WTC11 (cell line): ENCODE data around the gene ANGEL1. TPM values are rescaled to one million over a fixed set of nuclear protein-coding genes. Genes with fewer than 3 reads are reported as not detected.

ENCODE experiments used
- ATAC-seq: fragments of 200-7000 bp; cut with Tn5 transposase; 2 replicates; pipeline ENCODE4 v1.10.0; 2021; ENCODE audit warnings: mild to moderate bottlenecking, moderate library complexity
- CTCF ChIA-PET: fragments of 300-600 bp; sonication (Branson Sonifier 250); formaldehyde crosslinking; loops from one replicate; lab custom pipeline; 2021; ENCODE audit warnings: antibody characterized with exemption; lab: Charles Lee
- POLR2A ChIA-PET: fragments of 350-600 bp; sonication (Branson Sonifier 250); formaldehyde crosslinking; loops from one replicate; lab custom pipeline; 2021; ENCODE audit warnings: antibody characterized with exemption; lab: Charles Lee
- DNase-seq: peaks from one replicate; pipeline ENCODE4 v3.0.0; 2021; ENCODE audit warnings: low spot score
- H3K27ac Mint-ChIP-seq: 2 replicates; pipeline ENCODE4 v1.8.0; 2021; ENCODE audit warnings: mixed read lengths
- H3K27me3 Mint-ChIP-seq: 2 replicates; pipeline ENCODE4 v1.8.0; 2021; ENCODE audit warnings: low read depth, mild to moderate bottlenecking, moderate library complexity, mixed read lengths
- H3K36me3 Mint-ChIP-seq: 2 replicates; pipeline ENCODE4 v1.8.0; 2021; ENCODE audit warnings: mixed read lengths
- H3K4me1 Mint-ChIP-seq: 2 replicates; pipeline ENCODE4 v1.8.0; 2022; ENCODE audit warnings: mixed read lengths
- H3K4me3 Mint-ChIP-seq: 2 replicates; pipeline ENCODE4 v1.8.0; 2021; ENCODE audit warnings: mild to moderate bottlenecking, moderate library complexity, mixed read lengths
- H3K9me3 Mint-ChIP-seq: 2 replicates; pipeline ENCODE4 v1.8.0; 2021; ENCODE audit warnings: mixed read lengths
- ATF3 ChIP-seq: sonication (generic); formaldehyde crosslinking; conservative IDR thresholded peaks from 2 replicates; pipeline ENCODE4 v1.8.1; 2022; ENCODE audit warnings: mild to moderate bottlenecking, missing genetic modification reagents
- CBFB ChIP-seq: sonication (generic); formaldehyde crosslinking; IDR thresholded peaks from 2 replicates; pipeline ENCODE4 v1.8.1; 2022; ENCODE audit warnings: mild to moderate bottlenecking, low read depth, missing genetic modification reagents
- CREM ChIP-seq: sonication (generic); formaldehyde crosslinking; IDR thresholded peaks from 2 replicates; pipeline ENCODE4 v1.8.1; 2022; ENCODE audit warnings: mild to moderate bottlenecking, missing genetic modification reagents, moderate library complexity
- EMX1 ChIP-seq: fragments of 250-450 bp; sonication (Bioruptor Pico); IDR thresholded peaks from 2 replicates; pipeline ENCODE4 v1.8.0; 2021; ENCODE audit warnings: mild to moderate bottlenecking
- GTF2I ChIP-seq: fragments of 250-450 bp; sonication (Bioruptor Pico); conservative IDR thresholded peaks from 2 replicates; pipeline ENCODE4 v1.4.0; 2021; ENCODE audit warnings: mild to moderate bottlenecking
- IRF1 ChIP-seq: sonication (generic); formaldehyde crosslinking; IDR thresholded peaks from 2 replicates; pipeline ENCODE4 v1.8.0; 2023; ENCODE audit warnings: missing genetic modification reagents
- NFYB ChIP-seq: sonication (generic); formaldehyde crosslinking; conservative IDR thresholded peaks from 2 replicates; pipeline ENCODE4 v1.8.0; 2022; ENCODE audit warnings: low read depth, missing genetic modification reagents
- TP53 ChIP-seq: sonication (generic); formaldehyde crosslinking; IDR thresholded peaks from 2 replicates; pipeline ENCODE4 v1.8.1; 2023; ENCODE audit warnings: mild to moderate bottlenecking, missing genetic modification reagents
- ZNF219 ChIP-seq: sonication (generic); formaldehyde crosslinking; IDR thresholded peaks from 2 replicates; pipeline ENCODE4 v1.8.0; 2023; ENCODE audit warnings: missing genetic modification reagents, mild to moderate bottlenecking, borderline replicate concordance
- ZNF232 ChIP-seq: sonication (generic); formaldehyde crosslinking; IDR thresholded peaks from 2 replicates; pipeline ENCODE4 v1.8.0; 2022; ENCODE audit warnings: mild to moderate bottlenecking, missing genetic modification reagents
- ZNF263 ChIP-seq: sonication (generic); formaldehyde crosslinking; IDR thresholded peaks from 2 replicates; pipeline ENCODE4 v1.8.1; 2022; ENCODE audit warnings: low read depth, mild to moderate bottlenecking, moderate library complexity, missing genetic modification reagents
- ZNF396 ChIP-seq: fragments of 250-450 bp; sonication (Bioruptor Pico); IDR thresholded peaks from 2 replicates; pipeline ENCODE4 v1.8.0; 2021; ENCODE audit warnings: mild to moderate bottlenecking, moderate library complexity, borderline replicate concordance
- total RNA-seq: library from RNA; stranded (reverse); gene quantifications from 3 replicates; pipeline ENCODE4 v1.2.3, GENCODE V29; 2021
- TF ChIP-seq, protein P1 (sequence below): sonication (generic); formaldehyde crosslinking; IDR thresholded peaks from 2 replicates; pipeline ENCODE4 v1.8.0; 2023; ENCODE audit warnings: mild to moderate bottlenecking, missing genetic modification reagents
- TF ChIP-seq, protein P2 (sequence below): sonication (generic); formaldehyde crosslinking; IDR thresholded peaks from 2 replicates; pipeline ENCODE4 v1.8.0; 2022; ENCODE audit warnings: mild to moderate bottlenecking, missing genetic modification reagents
- TF ChIP-seq, protein P3 (sequence below): sonication (generic); formaldehyde crosslinking; IDR thresholded peaks from 2 replicates; pipeline ENCODE4 v1.8.1; 2022; ENCODE audit warnings: mild to moderate bottlenecking, moderate library complexity, missing genetic modification reagents
- TF ChIP-seq, protein P4 (sequence below): sonication (generic); formaldehyde crosslinking; IDR thresholded peaks from 2 replicates; pipeline ENCODE4 v1.8.1; 2022; ENCODE audit warnings: mild to moderate bottlenecking, missing genetic modification reagents, moderate library complexity, borderline replicate concordance
- TF ChIP-seq, protein P5 (sequence below): fragments of 250-450 bp; sonication (Bioruptor Pico); IDR thresholded peaks from 2 replicates; pipeline ENCODE4 v1.9.0; 2021; ENCODE audit warnings: mild to moderate bottlenecking

The ANGEL1 gene
- total RNA-seq, 1 experiment from 2014 or later = 29.7 TPM

DNA sequence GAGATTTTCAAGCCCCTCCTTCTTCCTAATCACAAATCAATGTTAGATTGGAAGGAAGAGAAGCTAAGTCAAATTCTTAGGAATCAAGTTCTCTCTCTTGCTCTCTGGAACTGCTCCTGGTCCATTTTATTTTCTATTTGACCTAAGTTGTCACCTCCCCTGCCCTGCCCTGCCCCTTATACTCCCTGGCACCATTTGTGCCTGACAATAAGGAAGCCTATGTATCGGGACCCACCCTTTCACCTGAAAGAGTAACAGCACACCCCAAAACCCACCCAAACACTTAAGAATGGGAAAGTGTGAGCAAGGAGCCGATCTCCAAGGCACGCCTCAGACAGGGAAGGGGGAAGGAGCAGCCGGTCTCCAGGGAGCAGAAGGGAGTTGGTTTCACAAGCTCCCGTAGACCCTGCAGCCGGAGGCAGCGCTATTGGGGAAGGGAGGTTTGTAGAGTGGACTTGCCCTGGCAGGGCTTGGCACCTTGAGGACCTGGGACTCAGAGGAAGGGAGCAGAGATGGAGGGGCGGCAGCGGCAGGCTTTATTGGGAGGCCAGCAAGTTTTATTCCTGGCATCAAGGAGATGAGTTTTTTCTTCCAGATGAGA, 15.1 kb upstream of the ANGEL1 start:
- H3K36me3 Mint-ChIP-seq = peaks cover 3% of the 10 kb centered on the region; the same call in 1 of the 2 replicates
- no peak overlapping the region for H3K4me3 Mint-ChIP-seq
- ChIA-PET CTCF (interaction anchor here (3.4 kb wide), 1 partner anchor 43 kb away, joined by 15 read pairs; no protein-coding TSS in a partner anchor), POLR2A (no interaction called here)
- ATAC-seq (peak; percentile 33), DNase-seq (no peak)
- H3K27me3 Mint-ChIP-seq = no peaks in the 10 kb centered on the region; the same call in 1 of the 2 replicates
- TF ChIP-seq ZNF219 (CRISPR knock-in tag) = no peak
- TF ChIP-seq, protein P1, sequence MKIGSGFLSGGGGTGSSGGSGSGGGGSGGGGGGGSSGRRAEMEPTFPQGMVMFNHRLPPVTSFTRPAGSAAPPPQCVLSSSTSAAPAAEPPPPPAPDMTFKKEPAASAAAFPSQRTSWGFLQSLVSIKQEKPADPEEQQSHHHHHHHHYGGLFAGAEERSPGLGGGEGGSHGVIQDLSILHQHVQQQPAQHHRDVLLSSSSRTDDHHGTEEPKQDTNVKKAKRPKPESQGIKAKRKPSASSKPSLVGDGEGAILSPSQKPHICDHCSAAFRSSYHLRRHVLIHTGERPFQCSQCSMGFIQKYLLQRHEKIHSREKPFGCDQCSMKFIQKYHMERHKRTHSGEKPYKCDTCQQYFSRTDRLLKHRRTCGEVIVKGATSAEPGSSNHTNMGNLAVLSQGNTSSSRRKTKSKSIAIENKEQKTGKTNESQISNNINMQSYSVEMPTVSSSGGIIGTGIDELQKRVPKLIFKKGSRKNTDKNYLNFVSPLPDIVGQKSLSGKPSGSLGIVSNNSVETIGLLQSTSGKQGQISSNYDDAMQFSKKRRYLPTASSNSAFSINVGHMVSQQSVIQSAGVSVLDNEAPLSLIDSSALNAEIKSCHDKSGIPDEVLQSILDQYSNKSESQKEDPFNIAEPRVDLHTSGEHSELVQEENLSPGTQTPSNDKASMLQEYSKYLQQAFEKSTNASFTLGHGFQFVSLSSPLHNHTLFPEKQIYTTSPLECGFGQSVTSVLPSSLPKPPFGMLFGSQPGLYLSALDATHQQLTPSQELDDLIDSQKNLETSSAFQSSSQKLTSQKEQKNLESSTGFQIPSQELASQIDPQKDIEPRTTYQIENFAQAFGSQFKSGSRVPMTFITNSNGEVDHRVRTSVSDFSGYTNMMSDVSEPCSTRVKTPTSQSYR (CRISPR knock-in tag) = no peak
- peaks cover 23% of the 10 kb centered on the region for H3K4me1 Mint-ChIP-seq
- H3K9me3 Mint-ChIP-seq = peaks cover 12% of the 10 kb centered on the region
- no peak overlapping the region for H3K27ac Mint-ChIP-seq

DNA sequence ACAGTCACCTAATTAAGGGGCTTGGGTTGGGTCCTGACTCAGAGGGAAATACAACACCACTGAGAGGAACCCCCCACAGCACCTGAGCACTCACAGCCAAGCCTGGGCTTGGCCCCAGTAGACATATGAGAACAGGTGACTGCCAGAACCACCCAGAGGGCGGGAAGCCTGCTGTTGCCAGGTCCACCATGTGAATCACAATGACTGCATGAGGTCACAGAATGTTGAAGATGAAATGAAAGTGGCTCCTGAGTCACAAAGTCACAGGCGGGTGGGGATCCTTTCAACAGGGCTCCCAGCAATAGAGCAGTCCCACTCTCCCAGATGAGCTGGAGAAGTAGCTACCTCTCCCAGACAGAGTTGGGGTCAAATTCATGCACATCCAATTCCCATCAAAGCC, 13.4 kb upstream of the ANGEL1 start, which contains the start of gene LRRC74A:
Gene LRRC74A, plus strand, starts transcription at position 287 of the 400 bp plus-strand sequence. CDS start 290 bp downstream, outside the sequence.
- no peak for TF ChIP-seq CBFB (CRISPR knock-in tag)
- ATAC-seq (no peak), DNase-seq (no peak)
- CTCF ChIA-PET = no interaction called here
- peaks cover 14% of the 10 kb centered on the region for H3K9me3 Mint-ChIP-seq
- POLR2A ChIA-PET = interaction anchor here (0.6 kb wide), 1 partner anchor 16 kb away, joined by 3 read pairs; no protein-coding TSS in a partner anchor
- no peak within 1 kb of the TSS for H3K27ac Mint-ChIP-seq
- no peak within 1 kb of the TSS for H3K4me3 Mint-ChIP-seq
- H3K36me3 Mint-ChIP-seq = peaks cover 3% of the 10 kb centered on the region; the same call in 1 of the 2 replicates
- H3K4me1 Mint-ChIP-seq = peaks cover 23% of the 10 kb centered on the region
- H3K27me3 Mint-ChIP-seq = no peaks in the 10 kb centered on the region; the same call in 1 of the 2 replicates

GRCh38 chr14:76820700-76821099, 8.0 kb upstream of the ANGEL1 start:
- CTCF ChIA-PET = interaction anchor here (0.7 kb wide), 1 partner anchor 36 kb away, joined by 4 read pairs; no protein-coding TSS in a partner anchor

More at GRCh38 chr14:76820700-76821099, 8.0 kb upstream of the ANGEL1 start:
- DNase-seq (no peak), ATAC-seq (no peak)
- no peak overlapping the region for H3K4me3 Mint-ChIP-seq
- no peak for TF ChIP-seq GTF2I (CRISPR knock-in tag)
- no peak for TF ChIP-seq IRF1 (CRISPR knock-in tag)
- TF ChIP-seq ZNF396 = no peak
- TF ChIP-seq, protein P2, sequence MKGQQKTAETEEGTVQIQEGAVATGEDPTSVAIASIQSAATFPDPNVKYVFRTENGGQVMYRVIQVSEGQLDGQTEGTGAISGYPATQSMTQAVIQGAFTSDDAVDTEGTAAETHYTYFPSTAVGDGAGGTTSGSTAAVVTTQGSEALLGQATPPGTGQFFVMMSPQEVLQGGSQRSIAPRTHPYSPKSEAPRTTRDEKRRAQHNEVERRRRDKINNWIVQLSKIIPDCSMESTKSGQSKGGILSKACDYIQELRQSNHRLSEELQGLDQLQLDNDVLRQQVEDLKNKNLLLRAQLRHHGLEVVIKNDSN = no peak
- no peak for TF ChIP-seq CREM
- TF ChIP-seq NFYB (CRISPR knock-in tag) = no peak
- TF ChIP-seq ZNF232 (CRISPR knock-in tag) = no peak
- TF ChIP-seq CBFB (CRISPR knock-in tag) = no peak
- no peak for TF ChIP-seq ZNF263 (CRISPR knock-in tag)
- TF ChIP-seq TP53 (CRISPR knock-in tag) = no peak
- TF ChIP-seq, protein P3, sequence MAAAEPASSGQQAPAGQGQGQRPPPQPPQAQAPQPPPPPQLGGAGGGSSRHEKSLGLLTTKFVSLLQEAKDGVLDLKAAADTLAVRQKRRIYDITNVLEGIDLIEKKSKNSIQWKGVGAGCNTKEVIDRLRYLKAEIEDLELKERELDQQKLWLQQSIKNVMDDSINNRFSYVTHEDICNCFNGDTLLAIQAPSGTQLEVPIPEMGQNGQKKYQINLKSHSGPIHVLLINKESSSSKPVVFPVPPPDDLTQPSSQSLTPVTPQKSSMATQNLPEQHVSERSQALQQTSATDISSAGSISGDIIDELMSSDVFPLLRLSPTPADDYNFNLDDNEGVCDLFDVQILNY (CRISPR knock-in tag) = no peak
- no peak for TF ChIP-seq EMX1
- no peak for TF ChIP-seq ZNF219 (CRISPR knock-in tag)
- TF ChIP-seq, protein P4, sequence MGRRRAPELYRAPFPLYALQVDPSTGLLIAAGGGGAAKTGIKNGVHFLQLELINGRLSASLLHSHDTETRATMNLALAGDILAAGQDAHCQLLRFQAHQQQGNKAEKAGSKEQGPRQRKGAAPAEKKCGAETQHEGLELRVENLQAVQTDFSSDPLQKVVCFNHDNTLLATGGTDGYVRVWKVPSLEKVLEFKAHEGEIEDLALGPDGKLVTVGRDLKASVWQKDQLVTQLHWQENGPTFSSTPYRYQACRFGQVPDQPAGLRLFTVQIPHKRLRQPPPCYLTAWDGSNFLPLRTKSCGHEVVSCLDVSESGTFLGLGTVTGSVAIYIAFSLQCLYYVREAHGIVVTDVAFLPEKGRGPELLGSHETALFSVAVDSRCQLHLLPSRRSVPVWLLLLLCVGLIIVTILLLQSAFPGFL (CRISPR knock-in tag) = no peak
- TF ChIP-seq ATF3 (CRISPR knock-in tag) = no peak
- TF ChIP-seq, protein P1 (CRISPR knock-in tag) = no peak
- TF ChIP-seq, protein P5, sequence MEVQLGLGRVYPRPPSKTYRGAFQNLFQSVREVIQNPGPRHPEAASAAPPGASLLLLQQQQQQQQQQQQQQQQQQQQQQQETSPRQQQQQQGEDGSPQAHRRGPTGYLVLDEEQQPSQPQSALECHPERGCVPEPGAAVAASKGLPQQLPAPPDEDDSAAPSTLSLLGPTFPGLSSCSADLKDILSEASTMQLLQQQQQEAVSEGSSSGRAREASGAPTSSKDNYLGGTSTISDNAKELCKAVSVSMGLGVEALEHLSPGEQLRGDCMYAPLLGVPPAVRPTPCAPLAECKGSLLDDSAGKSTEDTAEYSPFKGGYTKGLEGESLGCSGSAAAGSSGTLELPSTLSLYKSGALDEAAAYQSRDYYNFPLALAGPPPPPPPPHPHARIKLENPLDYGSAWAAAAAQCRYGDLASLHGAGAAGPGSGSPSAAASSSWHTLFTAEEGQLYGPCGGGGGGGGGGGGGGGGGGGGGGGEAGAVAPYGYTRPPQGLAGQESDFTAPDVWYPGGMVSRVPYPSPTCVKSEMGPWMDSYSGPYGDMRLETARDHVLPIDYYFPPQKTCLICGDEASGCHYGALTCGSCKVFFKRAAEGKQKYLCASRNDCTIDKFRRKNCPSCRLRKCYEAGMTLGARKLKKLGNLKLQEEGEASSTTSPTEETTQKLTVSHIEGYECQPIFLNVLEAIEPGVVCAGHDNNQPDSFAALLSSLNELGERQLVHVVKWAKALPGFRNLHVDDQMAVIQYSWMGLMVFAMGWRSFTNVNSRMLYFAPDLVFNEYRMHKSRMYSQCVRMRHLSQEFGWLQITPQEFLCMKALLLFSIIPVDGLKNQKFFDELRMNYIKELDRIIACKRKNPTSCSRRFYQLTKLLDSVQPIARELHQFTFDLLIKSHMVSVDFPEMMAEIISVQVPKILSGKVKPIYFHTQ = no peak
- TF ChIP-seq, all 79 proteins: peak for 0
- peaks cover 18% of the 10 kb centered on the region for H3K9me3 Mint-ChIP-seq
- H3K4me1 Mint-ChIP-seq = no peaks in the 10 kb centered on the region
- H3K27ac Mint-ChIP-seq = no peak overlapping the region
- POLR2A ChIA-PET = interaction anchor here (0.6 kb wide), 1 partner anchor 168 kb away, joined by 4 read pairs; no protein-coding TSS in a partner anchor
- H3K36me3 Mint-ChIP-seq = peaks cover 6% of the 10 kb centered on the region
- no peaks in the 10 kb centered on the region; the same call in none of the 2 replicates for H3K27me3 Mint-ChIP-seq
